ENCODE results near the gene SND1. TPM values are rescaled to one million over a fixed set of nuclear protein-coding genes. Genes with fewer than 3 reads are reported as not detected.

Gene SND1
- total and polyA plus RNA-seq, 2 donors (not counting 1 experiment from before 2014, with no cell fraction given) = 44.4 to 165 TPM

DNA sequence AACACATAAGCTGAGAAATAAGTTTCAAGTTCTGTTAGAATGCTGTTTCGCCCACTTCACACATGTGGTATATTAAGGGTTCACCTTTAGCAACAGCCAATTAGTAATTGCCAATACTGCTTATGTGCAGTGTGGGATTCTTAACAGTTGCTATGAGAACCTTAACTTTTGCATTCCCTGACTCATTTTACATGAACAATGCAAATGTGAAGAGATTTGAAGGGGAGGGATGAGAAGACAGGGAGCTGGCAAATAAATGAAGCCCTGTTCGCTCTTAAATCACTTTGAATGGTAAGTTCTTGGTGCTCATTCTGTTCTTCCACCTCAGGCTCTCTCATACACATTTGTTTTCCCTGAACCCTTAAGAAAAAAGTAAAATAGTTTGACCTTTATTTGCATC lies 296.9 kb downstream of the SND1 start:
- no peak overlapping the region for H3K27ac Mint-ChIP-seq
- ATAC-seq (ENCODE audit: low read depth) = no peak

DNA sequence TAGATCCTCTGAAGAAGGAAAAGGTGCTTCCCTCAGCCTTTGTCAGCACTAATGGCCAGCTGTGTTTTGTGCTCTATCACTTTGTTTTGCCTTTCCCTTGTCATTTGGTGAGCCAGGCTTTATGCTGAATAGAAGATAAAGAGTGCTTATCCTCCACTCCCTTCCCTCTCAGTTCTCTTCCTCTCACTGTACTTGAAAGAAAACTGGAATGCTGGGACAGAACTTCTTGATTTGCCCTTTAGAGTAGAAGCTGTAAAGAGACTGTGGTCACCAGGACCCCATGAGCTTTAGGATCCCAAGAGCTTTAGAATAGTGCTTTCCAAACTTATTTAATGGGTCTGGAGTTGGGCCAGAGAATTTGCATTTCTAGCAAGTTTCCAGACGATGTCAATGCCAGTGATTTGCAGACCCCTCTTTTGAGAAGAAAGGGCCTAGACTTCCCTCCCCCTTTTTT lies 297.8 kb downstream of the SND1 start:
- Histone ChIP-seq H2AFZ (ENCODE audit: insufficient read depth, low read depth, low read length, poor library complexity, severe bottlenecking) (no peak overlapping the region), H3K9ac (ENCODE audit: low read length) (no peak overlapping the region), H3K27ac (ENCODE audit: low read length in 2 of 2) (no peak overlapping the region), H4K20me1 (ENCODE audit: control insufficient read depth, insufficient read depth, low read length, poor library complexity, severe bottlenecking) (no peaks in the 10 kb centered on the region), H3K4me3 (ENCODE audit: control extremely low read depth in 1 of 5, extremely low read depth in 1 of 5, insufficient read depth in 1 of 5, low read depth in 2 of 5, low read length in 4 of 5) (no peak overlapping the region), H3K27me3 (replicated peaks in 1 of 4; ENCODE audit: control extremely low read depth in 1 of 4, control insufficient read depth in 3 of 4, insufficient read depth in 4 of 4, low read length in 3 of 4) (no peaks in the 10 kb centered on the region), H3K9me3 (ENCODE audit: control extremely low read depth in 1 of 3, control insufficient read depth in 2 of 3, insufficient read depth in 1 of 3, low read length in 2 of 3) (no peaks in the 10 kb centered on the region), H3K4me2 (replicated peaks; ENCODE audit: low read depth, low read length, poor library complexity, severe bottlenecking) (no peak overlapping the region), H3K79me2 (ENCODE audit: control insufficient read depth, insufficient read depth, low read length) (peaks cover 12% of the 10 kb centered on the region), H3K4me1 (ENCODE audit: control insufficient read depth in 2 of 2, insufficient read depth in 2 of 2, low read length in 2 of 2) (no peaks in the 10 kb centered on the region), H3K36me3 (replicated peaks in 1 of 2; ENCODE audit: control extremely low read depth in 1 of 2, control insufficient read depth in 1 of 2, extremely low read depth in 1 of 2, insufficient read depth in 2 of 2, low read length in 1 of 2) (peaks cover 2 to 17% of the 10 kb centered on the region in 2 experiments)
- Mint-ChIP-seq H3K27me3 (no peaks in the 10 kb centered on the region), H3K4me1 (peaks cover 9% of the 10 kb centered on the region), H3K9me3 (ENCODE audit: insufficient read depth) (no peaks in the 10 kb centered on the region), H3K27ac (no peak overlapping the region), H3K4me3 (no peak overlapping the region)
- WGBS (ENCODE audit: insufficient coverage) = no CpG with 5 or more reads among the region's 1 CpG
- TF ChIP-seq, protein P1, sequence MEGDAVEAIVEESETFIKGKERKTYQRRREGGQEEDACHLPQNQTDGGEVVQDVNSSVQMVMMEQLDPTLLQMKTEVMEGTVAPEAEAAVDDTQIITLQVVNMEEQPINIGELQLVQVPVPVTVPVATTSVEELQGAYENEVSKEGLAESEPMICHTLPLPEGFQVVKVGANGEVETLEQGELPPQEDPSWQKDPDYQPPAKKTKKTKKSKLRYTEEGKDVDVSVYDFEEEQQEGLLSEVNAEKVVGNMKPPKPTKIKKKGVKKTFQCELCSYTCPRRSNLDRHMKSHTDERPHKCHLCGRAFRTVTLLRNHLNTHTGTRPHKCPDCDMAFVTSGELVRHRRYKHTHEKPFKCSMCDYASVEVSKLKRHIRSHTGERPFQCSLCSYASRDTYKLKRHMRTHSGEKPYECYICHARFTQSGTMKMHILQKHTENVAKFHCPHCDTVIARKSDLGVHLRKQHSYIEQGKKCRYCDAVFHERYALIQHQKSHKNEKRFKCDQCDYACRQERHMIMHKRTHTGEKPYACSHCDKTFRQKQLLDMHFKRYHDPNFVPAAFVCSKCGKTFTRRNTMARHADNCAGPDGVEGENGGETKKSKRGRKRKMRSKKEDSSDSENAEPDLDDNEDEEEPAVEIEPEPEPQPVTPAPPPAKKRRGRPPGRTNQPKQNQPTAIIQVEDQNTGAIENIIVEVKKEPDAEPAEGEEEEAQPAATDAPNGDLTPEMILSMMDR (IDR thresholded peaks at IDR 0.05) = no peak
- TF ChIP-seq EZH2 (IDR thresholded peaks at IDR 0.05; ENCODE audit: borderline replicate concordance, insufficient read depth, low read depth, low read length, poor library complexity, severe bottlenecking) = no peak
- ChIA-PET POLR2A (no interaction called here), CTCF (no interaction called here)
- ATAC-seq (ENCODE audit: low read depth) (no peak), DNase-seq (no peak)
- intact Hi-C loops (cut with micrococcal nuclease) = no loop called here

More for the DNA sequence above, 296.9 kb downstream of the SND1 start:
- Mint-ChIP-seq H3K9me3 (ENCODE audit: insufficient read depth) (no peaks in the 10 kb centered on the region), H3K4me1 (peaks cover 9% of the 10 kb centered on the region), H3K4me3 (no peak overlapping the region), H3K27me3 (no peaks in the 10 kb centered on the region)
- Histone ChIP-seq H3K36me3 (replicated peaks in 1 of 2; ENCODE audit: control extremely low read depth in 1 of 2, control insufficient read depth in 1 of 2, extremely low read depth in 1 of 2, insufficient read depth in 2 of 2, low read length in 1 of 2) (peaks cover 2 to 19% of the 10 kb centered on the region in 2 experiments), H2AFZ (ENCODE audit: insufficient read depth, low read depth, low read length, poor library complexity, severe bottlenecking) (no peak overlapping the region), H3K27ac (ENCODE audit: low read length in 2 of 2) (no peak overlapping the region), H3K79me2 (ENCODE audit: control insufficient read depth, insufficient read depth, low read length) (peaks cover 7% of the 10 kb centered on the region), H3K27me3 (replicated peaks in 1 of 4; ENCODE audit: control extremely low read depth in 1 of 4, control insufficient read depth in 3 of 4, insufficient read depth in 4 of 4, low read length in 3 of 4) (no peaks in the 10 kb centered on the region), H3K4me3 (ENCODE audit: control extremely low read depth in 1 of 5, extremely low read depth in 1 of 5, insufficient read depth in 1 of 5, low read depth in 2 of 5, low read length in 4 of 5) (no peak overlapping the region), H3K9me3 (ENCODE audit: control extremely low read depth in 1 of 3, control insufficient read depth in 2 of 3, insufficient read depth in 1 of 3, low read length in 2 of 3) (no peaks in the 10 kb centered on the region), H3K4me1 (ENCODE audit: control insufficient read depth in 2 of 2, insufficient read depth in 2 of 2, low read length in 2 of 2) (no peaks in the 10 kb centered on the region), H3K9ac (ENCODE audit: low read length) (no peak overlapping the region), H3K4me2 (replicated peaks; ENCODE audit: low read depth, low read length, poor library complexity, severe bottlenecking) (no peak overlapping the region), H4K20me1 (ENCODE audit: control insufficient read depth, insufficient read depth, low read length, poor library complexity, severe bottlenecking) (no peaks in the 10 kb centered on the region)
- TF ChIP-seq, protein P1 (IDR thresholded peaks at IDR 0.05) = no peak
- TF ChIP-seq EZH2 (IDR thresholded peaks at IDR 0.05; ENCODE audit: borderline replicate concordance, insufficient read depth, low read depth, low read length, poor library complexity, severe bottlenecking) = no peak
- intact Hi-C loops (cut with micrococcal nuclease) = no loop called here
- CTCF ChIA-PET = interaction anchor here (1.5 kb wide), 2 partner anchors 18 to 44 kb away, joined by 3 to 6 read pairs; no protein-coding TSS in a partner anchor
- POLR2A ChIA-PET = no interaction called here
- DNase-seq = no peak
- WGBS (ENCODE audit: insufficient coverage) = no CpG with 5 or more reads among the region's 2 CpGs

Data from B cell (primary cell).